DND-41 (cell line): Measurements from ENCODE around the gene ALG9.

ENCODE experiments used
- CTCF ChIP-seq: IDR thresholded peaks from 2 replicates; pipeline ENCODE4 v1.5.1; 2012; ENCODE audit warnings: borderline replicate concordance, low read length, moderate library complexity, mild to moderate bottlenecking; ENCODE audit not compliant: poor library complexity, severe bottlenecking; ENCODE audit errors: extremely low read depth
- EZH2 ChIP-seq: IDR thresholded peaks from 3 replicates; pipeline ENCODE4 v1.6.1; 2012; ENCODE audit warnings: borderline replicate concordance, low read depth, mild to moderate bottlenecking, moderate library complexity, low read length, inconsistent platforms; ENCODE audit not compliant: severe bottlenecking

GRCh38 chr11:111796696-111797095 lies 74.7 kb downstream of the ALG9 start:
- TF ChIP-seq EZH2 (no peak), CTCF (no peak)
